HCT116 (cell line): ENCODE results near the gene CCNYL1. TPM values are rescaled to one million over a fixed set of nuclear protein-coding genes. Genes with fewer than 3 reads are reported as not detected.

Experiments used
- ATAC-seq: fragments of 200-7000 bp; cut with Tn5 transposase; 2 replicates; pipeline ENCODE4 v1.9.1; 2020; ENCODE audit warnings: mild to moderate bottlenecking, moderate library complexity
- BruUV-seq: library from RNA; stranded (reverse); fragments of 400-500 nt; replicated peaks from 2 replicates; lab custom pipeline; 2021; lab: Mats Ljungman, UMichigan
- CTCF ChIA-PET: fragments of 300-600 bp; sonication (Branson Sonifier 250); formaldehyde crosslinking; loops from one replicate; lab custom pipeline; 2021; ENCODE audit warnings: antibody characterized with exemption; lab: Charles Lee
- POLR2A ChIA-PET: fragments of 300-600, 350-600 bp; sonication (Branson Sonifier 250); formaldehyde crosslinking; loops from one replicate; lab custom pipeline; 2021; ENCODE audit warnings: antibody characterized with exemption; lab: Charles Lee
- RAD21 ChIA-PET, 2 experiments: fragments of 300-600 bp; sonication (Branson Sonifier 250); formaldehyde crosslinking; loops; one replicate each; lab custom pipeline; 2023; ENCODE audit warnings: low total read pairs in 2 of 2; ENCODE audit not compliant: uncharacterized antibody in 2 of 2, unreplicated experiment in 2 of 2, low non-redundant PET in 1 of 2; lab: Charles Lee
- DNase-seq: peaks from one replicate; pipeline ENCODE4 v3.0.0-alpha.2; 2010; ENCODE audit warnings: low read depth, low spot score
- H2AFZ ChIP-seq: fragments of 200-600 bp; shearing (Covaris generic), sonication (generic); 2 replicates; pipeline ENCODE4 v1.6.1; 2017; ENCODE audit warnings: low read depth, mixed run types, mixed read lengths, antibody characterized with exemption, low read length; ENCODE audit not compliant: poor library complexity, severe bottlenecking
- H3K27ac ChIP-seq: 2 replicates; pipeline ENCODE4 v1.5.1; 2012; ENCODE audit warnings: low read depth, low read length
- H3K27me3 ChIP-seq: fragments of 200-600 bp; sonication (generic); 2 replicates; pipeline ENCODE4 v1.6.1; 2016; ENCODE audit warnings: mixed run types, low read length, mixed read lengths; ENCODE audit not compliant: insufficient read depth
- H3K36me3 ChIP-seq, 2 experiments: fragments of 200-500 bp in 1 of 2; fragments of 200-600 bp in 1 of 2; sonication (Bioruptor generic) in 1 of 2; sonication (generic) in 1 of 2; 2 replicates each; pipeline versions ENCODE4 v1.5.1 to v1.6.1; 2014 to 2016; ENCODE audit warnings: low read length in 2 of 2, inconsistent platforms in 1 of 2, mixed read lengths in 1 of 2, mixed run types in 1 of 2; ENCODE audit not compliant: insufficient read depth in 2 of 2, control insufficient read depth in 1 of 2
- H3K4me1 ChIP-seq, 2 experiments: fragments of 200-600 bp in 1 of 2; sonication (generic) in 1 of 2; 2 replicates each; pipeline versions ENCODE4 v1.5.1 to v1.6.1; 2012 to 2017; ENCODE audit warnings: low read length in 2 of 2, inconsistent platforms in 1 of 2, mild to moderate bottlenecking in 1 of 2, mixed read lengths in 1 of 2, mixed run types in 1 of 2, moderate library complexity in 1 of 2; ENCODE audit not compliant: insufficient read depth in 2 of 2, control insufficient read depth in 1 of 2
- H3K4me2 ChIP-seq: fragments of 200-600 bp; sonication (generic); 2 replicates; pipeline ENCODE4 v1.6.1; 2017; ENCODE audit warnings: mixed run types, low read length, mixed read lengths
- H3K4me3 ChIP-seq, 2 experiments: fragments of 200-600 bp in 1 of 2; sonication (generic) in 1 of 2; replicated peaks in 1 of 2; 2 replicates each; pipeline ENCODE4 v1.5.1; 2011 to 2016; ENCODE audit warnings: low read length in 2 of 2, control low read depth in 1 of 2, low read depth in 1 of 2, mild to moderate bottlenecking in 1 of 2, mixed read lengths in 1 of 2, mixed run types in 1 of 2
- H3K79me2 ChIP-seq: fragments of 200-600 bp; sonication (generic); 2 replicates; pipeline ENCODE4 v1.6.1; 2017; ENCODE audit warnings: mild to moderate bottlenecking, mixed run types, low read length, moderate library complexity, mixed read lengths; ENCODE audit not compliant: insufficient read depth
- H3K9ac ChIP-seq: fragments of 200-600 bp; sonication (generic); 2 replicates; pipeline ENCODE4 v1.6.1; 2016; ENCODE audit warnings: low read length, mixed read lengths
- H3K9me2 ChIP-seq: fragments of 200-600 bp; sonication (generic), shearing (Covaris generic); 2 replicates; pipeline ENCODE4 v1.6.1; 2017; ENCODE audit warnings: mixed run types, mild to moderate bottlenecking, moderate library complexity; ENCODE audit not compliant: insufficient read depth
- H3K9me3 ChIP-seq, 2 experiments: fragments of 200-500 bp in 1 of 2; fragments of 200-600 bp in 1 of 2; sonication (Bioruptor generic) in 1 of 2; sonication (generic) in 1 of 2; 2 replicates each; pipeline ENCODE4 v1.6.1; 2014 to 2017; ENCODE audit warnings: low read length in 2 of 2, mixed read lengths in 2 of 2, inconsistent platforms in 1 of 2, low read depth in 1 of 2, mild to moderate bottlenecking in 1 of 2, mixed run types in 1 of 2, moderate library complexity in 1 of 2; ENCODE audit not compliant: control insufficient read depth in 1 of 2, insufficient read depth in 1 of 2
- H4K20me1 ChIP-seq: fragments of 200-600 bp; sonication (generic), shearing (Covaris generic); 2 replicates; pipeline ENCODE4 v1.6.1; 2017; ENCODE audit warnings: mixed run types, mild to moderate bottlenecking, moderate library complexity; ENCODE audit not compliant: insufficient read depth
- ELF1 ChIP-seq: IDR thresholded peaks from 2 replicates; pipeline ENCODE4 v1.6.1; 2012; ENCODE audit warnings: low read depth, borderline replicate concordance
- FOSL1 ChIP-seq: IDR thresholded peaks from 2 replicates; pipeline ENCODE4 v1.6.1; 2012; ENCODE audit warnings: low read depth
- JUND ChIP-seq: IDR thresholded peaks from 2 replicates; pipeline ENCODE4 v1.6.1; 2012
- RAD21 ChIP-seq: IDR thresholded peaks from 2 replicates; pipeline ENCODE4 v1.6.1; 2012; ENCODE audit warnings: low read depth, mild to moderate bottlenecking
- intact Hi-C: fragments of 100-400 bp; cut with micrococcal nuclease; formaldehyde crosslinking; loops from 2 replicates; pipeline ENCODE4 v1.10.0; 2022
- total RNA-seq: library from RNA; stranded (reverse); gene quantifications from one replicate; pipeline ENCODE4 v1.2.1, GENCODE V29; 2021; ENCODE audit not compliant: unreplicated experiment
- TF ChIP-seq, protein P1 (sequence below): IDR thresholded peaks from 2 replicates; pipeline ENCODE4 v1.6.1; 2011; ENCODE audit warnings: mild to moderate bottlenecking, low read length, moderate library complexity; ENCODE audit not compliant: insufficient replicate concordance; ENCODE audit errors: extremely low read depth

Gene CCNYL1
- total RNA-seq, 1 experiment from 2014 or later: 14.9 TPM

DNA sequence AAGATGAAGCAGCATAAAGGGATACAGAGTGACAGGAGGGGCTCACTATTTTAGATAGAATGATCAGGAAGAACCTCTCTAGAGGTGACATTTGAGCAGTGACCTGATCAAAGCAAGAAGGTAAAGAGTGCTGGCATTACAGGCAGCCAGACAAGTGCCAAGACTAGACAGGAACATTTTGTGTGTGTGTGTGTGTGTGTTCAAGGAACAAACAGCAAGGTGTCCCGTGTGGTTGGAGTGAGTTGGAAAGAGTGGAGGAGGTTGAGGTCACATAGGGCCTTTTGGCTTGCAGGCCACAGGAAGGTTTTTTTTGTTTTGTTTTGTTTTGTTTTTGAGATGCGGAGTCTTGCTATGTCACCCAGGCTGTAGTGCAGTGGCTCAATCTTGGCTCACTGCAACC lies 32.6 kb downstream of the CCNYL1 start (continued):
- TF ChIP-seq ELF1: no peak

DNA sequence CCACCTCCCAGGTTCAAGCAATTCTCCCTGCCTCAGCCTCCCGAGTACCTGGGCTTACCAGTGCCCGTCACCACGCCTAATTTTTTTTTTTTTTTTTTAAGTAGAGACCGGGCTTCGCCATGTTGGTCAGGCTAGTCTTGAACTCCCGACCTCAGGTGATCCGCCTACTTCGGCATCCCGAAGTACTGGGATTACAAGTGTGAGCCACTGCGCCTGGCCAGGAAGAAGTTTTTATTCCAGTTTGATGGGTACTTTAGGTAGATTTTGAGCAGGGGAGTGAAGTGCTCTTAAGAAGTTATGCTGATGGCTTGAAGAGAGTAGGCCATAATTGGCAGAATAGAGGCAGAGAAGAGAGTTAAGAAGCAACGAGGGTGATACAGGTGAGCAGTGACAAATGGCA lies 33.0 kb downstream of the CCNYL1 start:
- CTCF ChIA-PET: interaction anchor here (1.4 to 5.9 kb wide), 4 partner anchors 11 to 307 kb away, joined by 3 to 66 read pairs (median 6); no protein-coding TSS in a partner anchor
- BruUV-seq: no TSS peak

More for the DNA sequence above, 33.0 kb downstream of the CCNYL1 start:
- no peak overlapping the region for H3K9ac ChIP-seq
- H3K4me3 ChIP-seq: no peak overlapping the region
- H3K36me3 ChIP-seq: no peaks in the 10 kb centered on the region
- intact Hi-C loops: no loop called here
- no peaks in the 10 kb centered on the region for H3K9me2 ChIP-seq
- H3K79me2 ChIP-seq: no peaks in the 10 kb centered on the region
- no peaks in the 10 kb centered on the region for H4K20me1 ChIP-seq
- no peak for ATAC-seq
- ChIA-PET POLR2A (no interaction called here), RAD21 (no interaction called here)
- no peak overlapping the region for H2AFZ ChIP-seq
- no peak overlapping the region for H3K4me2 ChIP-seq
- H3K27me3 ChIP-seq: no peaks in the 10 kb centered on the region
- no peaks in the 10 kb centered on the region for H3K4me1 ChIP-seq
- H3K9me3 ChIP-seq: no peaks in the 10 kb centered on the region
- no peak for DNase-seq
- no peak overlapping the region for H3K27ac ChIP-seq
- TF ChIP-seq, protein P1, sequence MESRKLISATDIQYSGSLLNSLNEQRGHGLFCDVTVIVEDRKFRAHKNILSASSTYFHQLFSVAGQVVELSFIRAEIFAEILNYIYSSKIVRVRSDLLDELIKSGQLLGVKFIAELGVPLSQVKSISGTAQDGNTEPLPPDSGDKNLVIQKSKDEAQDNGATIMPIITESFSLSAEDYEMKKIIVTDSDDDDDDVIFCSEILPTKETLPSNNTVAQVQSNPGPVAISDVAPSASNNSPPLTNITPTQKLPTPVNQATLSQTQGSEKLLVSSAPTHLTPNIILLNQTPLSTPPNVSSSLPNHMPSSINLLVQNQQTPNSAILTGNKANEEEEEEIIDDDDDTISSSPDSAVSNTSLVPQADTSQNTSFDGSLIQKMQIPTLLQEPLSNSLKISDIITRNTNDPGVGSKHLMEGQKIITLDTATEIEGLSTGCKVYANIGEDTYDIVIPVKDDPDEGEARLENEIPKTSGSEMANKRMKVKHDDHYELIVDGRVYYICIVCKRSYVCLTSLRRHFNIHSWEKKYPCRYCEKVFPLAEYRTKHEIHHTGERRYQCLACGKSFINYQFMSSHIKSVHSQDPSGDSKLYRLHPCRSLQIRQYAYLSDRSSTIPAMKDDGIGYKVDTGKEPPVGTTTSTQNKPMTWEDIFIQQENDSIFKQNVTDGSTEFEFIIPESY: no peak
- TF ChIP-seq RAD21 (no peak), FOSL1 (no peak), JUND (no peak)
